ENCODE measurements around the gene LRRC25. TPM values are rescaled to one million over a fixed set of nuclear protein-coding genes. Genes with fewer than 3 reads are reported as not detected.
A peak's percentile ranks its signal among the peaks of the same experiment; 100 is the strongest.

Gene LRRC25
- total and polyA plus RNA-seq, 10 of the 15 experiments (the other 5 are each of a cell fraction or from before 2014, with no cell fraction given) = 0.38 to 2.9 (median 1.2) TPM

DNA sequence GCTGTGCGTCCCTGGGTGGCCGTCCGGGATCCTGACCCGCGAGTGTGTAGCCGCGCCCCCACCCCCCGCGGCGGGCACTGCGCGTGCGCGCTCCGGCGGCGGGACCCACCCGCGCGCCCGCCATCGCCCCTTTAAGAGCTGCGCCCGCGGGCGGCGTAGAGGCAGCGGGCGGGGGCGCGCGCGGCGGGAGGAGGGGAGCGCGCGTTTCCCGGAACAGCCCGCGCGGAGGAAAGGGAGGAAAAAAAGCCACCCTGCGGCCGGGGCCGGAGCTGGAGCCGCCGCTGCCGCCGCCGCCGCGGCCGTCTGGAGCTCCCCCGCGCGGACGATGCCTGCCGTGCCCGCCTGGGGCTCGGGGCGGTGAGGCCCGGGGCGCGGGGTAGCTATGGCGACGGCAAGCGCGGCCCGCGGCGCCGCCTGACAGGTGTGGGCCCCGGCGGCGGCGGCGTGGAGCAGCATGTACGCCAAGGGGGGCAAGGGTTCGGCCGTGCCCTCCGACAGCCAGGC, 21.8 kb upstream of the LRRC25 start, which contains the start of gene SSBP4 (continued):
- TF ChIP-seq, protein P1, sequence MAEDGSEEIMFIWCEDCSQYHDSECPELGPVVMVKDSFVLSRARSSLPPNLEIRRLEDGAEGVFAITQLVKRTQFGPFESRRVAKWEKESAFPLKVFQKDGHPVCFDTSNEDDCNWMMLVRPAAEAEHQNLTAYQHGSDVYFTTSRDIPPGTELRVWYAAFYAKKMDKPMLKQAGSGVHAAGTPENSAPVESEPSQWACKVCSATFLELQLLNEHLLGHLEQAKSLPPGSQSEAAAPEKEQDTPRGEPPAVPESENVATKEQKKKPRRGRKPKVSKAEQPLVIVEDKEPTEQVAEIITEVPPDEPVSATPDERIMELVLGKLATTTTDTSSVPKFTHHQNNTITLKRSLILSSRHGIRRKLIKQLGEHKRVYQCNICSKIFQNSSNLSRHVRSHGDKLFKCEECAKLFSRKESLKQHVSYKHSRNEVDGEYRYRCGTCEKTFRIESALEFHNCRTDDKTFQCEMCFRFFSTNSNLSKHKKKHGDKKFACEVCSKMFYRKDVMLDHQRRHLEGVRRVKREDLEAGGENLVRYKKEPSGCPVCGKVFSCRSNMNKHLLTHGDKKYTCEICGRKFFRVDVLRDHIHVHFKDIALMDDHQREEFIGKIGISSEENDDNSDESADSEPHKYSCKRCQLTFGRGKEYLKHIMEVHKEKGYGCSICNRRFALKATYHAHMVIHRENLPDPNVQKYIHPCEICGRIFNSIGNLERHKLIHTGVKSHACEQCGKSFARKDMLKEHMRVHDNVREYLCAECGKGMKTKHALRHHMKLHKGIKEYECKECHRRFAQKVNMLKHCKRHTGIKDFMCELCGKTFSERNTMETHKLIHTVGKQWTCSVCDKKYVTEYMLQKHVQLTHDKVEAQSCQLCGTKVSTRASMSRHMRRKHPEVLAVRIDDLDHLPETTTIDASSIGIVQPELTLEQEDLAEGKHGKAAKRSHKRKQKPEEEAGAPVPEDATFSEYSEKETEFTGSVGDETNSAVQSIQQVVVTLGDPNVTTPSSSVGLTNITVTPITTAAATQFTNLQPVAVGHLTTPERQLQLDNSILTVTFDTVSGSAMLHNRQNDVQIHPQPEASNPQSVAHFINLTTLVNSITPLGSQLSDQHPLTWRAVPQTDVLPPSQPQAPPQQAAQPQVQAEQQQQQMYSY (CRISPR knock-in tag; IDR thresholded peaks at IDR 0.05) = no peak
- no peak for TF ChIP-seq IRF4 (IDR thresholded peaks at IDR 0.05; ENCODE audit: low read depth, low read length)
- no peak for TF ChIP-seq PAX5 (IDR thresholded peaks at IDR 0.05; ENCODE audit: borderline replicate concordance, low read depth, low read length)
- TF ChIP-seq FOXM1 (IDR thresholded peaks at IDR 0.05; ENCODE audit: low read depth, low read length) = no peak
- TF ChIP-seq, protein P2, sequence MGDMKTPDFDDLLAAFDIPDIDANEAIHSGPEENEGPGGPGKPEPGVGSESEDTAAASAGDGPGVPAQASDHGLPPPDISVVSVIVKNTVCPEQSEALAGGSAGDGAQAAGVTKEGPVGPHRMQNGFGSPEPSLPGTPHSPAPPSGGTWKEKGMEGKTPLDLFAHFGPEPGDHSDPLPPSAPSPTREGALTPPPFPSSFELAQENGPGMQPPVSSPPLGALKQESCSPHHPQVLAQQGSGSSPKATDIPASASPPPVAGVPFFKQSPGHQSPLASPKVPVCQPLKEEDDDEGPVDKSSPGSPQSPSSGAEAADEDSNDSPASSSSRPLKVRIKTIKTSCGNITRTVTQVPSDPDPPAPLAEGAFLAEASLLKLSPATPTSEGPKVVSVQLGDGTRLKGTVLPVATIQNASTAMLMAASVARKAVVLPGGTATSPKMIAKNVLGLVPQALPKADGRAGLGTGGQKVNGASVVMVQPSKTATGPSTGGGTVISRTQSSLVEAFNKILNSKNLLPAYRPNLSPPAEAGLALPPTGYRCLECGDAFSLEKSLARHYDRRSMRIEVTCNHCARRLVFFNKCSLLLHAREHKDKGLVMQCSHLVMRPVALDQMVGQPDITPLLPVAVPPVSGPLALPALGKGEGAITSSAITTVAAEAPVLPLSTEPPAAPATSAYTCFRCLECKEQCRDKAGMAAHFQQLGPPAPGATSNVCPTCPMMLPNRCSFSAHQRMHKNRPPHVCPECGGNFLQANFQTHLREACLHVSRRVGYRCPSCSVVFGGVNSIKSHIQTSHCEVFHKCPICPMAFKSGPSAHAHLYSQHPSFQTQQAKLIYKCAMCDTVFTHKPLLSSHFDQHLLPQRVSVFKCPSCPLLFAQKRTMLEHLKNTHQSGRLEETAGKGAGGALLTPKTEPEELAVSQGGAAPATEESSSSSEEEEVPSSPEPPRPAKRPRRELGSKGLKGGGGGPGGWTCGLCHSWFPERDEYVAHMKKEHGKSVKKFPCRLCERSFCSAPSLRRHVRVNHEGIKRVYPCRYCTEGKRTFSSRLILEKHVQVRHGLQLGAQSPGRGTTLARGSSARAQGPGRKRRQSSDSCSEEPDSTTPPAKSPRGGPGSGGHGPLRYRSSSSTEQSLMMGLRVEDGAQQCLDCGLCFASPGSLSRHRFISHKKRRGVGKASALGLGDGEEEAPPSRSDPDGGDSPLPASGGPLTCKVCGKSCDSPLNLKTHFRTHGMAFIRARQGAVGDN (IDR thresholded peaks at IDR 0.05) = 0 out of 2 replicates have a peak, but pooled peaks have one; percentile 43
- TF ChIP-seq MEF2B (IDR thresholded peaks at IDR 0.05; ENCODE audit: partially characterized antibody, poor library complexity, severe bottlenecking) = no peak
- TF ChIP-seq, protein P3, sequence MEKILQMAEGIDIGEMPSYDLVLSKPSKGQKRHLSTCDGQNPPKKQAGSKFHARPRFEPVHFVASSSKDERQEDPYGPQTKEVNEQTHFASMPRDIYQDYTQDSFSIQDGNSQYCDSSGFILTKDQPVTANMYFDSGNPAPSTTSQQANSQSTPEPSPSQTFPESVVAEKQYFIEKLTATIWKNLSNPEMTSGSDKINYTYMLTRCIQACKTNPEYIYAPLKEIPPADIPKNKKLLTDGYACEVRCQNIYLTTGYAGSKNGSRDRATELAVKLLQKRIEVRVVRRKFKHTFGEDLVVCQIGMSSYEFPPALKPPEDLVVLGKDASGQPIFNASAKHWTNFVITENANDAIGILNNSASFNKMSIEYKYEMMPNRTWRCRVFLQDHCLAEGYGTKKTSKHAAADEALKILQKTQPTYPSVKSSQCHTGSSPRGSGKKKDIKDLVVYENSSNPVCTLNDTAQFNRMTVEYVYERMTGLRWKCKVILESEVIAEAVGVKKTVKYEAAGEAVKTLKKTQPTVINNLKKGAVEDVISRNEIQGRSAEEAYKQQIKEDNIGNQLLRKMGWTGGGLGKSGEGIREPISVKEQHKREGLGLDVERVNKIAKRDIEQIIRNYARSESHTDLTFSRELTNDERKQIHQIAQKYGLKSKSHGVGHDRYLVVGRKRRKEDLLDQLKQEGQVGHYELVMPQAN (conservative IDR thresholded peaks at IDR 0.05) = peak; percentile 92
- peak in 1 of 2 experiments; percentile 72; a peak in 1 of 3 replicates for TF ChIP-seq EGR1 (IDR thresholded peaks at IDR 0.05; ENCODE audit: borderline replicate concordance in 1 of 2, low read depth in 2 of 2, low read length in 2 of 2)
- no peak for TF ChIP-seq ATF7 (IDR thresholded peaks at IDR 0.05; ENCODE audit: low read depth)
- no peak for TF ChIP-seq RAD21 (IDR thresholded peaks at IDR 0.05; ENCODE audit: insufficient read depth, low read depth, low read length)
- TF ChIP-seq NFYA (IDR thresholded peaks at IDR 0.05; ENCODE audit: borderline replicate concordance, low read depth, low read length) = no peak
- TF ChIP-seq CREM (IDR thresholded peaks at IDR 0.05; ENCODE audit: low read depth) = no peak
- no peak for TF ChIP-seq SREBF2 (IDR thresholded peaks at IDR 0.05; ENCODE audit: low read length)
- TF ChIP-seq IKZF1 (conservative IDR thresholded peaks at IDR 0.05) = peak; percentile 98
- TF ChIP-seq YBX1 (IDR thresholded peaks at IDR 0.05) = no peak
- no peak for TF ChIP-seq KLF5 (IDR thresholded peaks at IDR 0.05; ENCODE audit: partially characterized antibody)
- peak in 1 of 2 experiments; percentile 57; a peak in 2 of 4 replicates for TF ChIP-seq BHLHE40 (IDR thresholded peaks at IDR 0.05; ENCODE audit: borderline replicate concordance in 1 of 2, low read depth in 2 of 2, low read length in 1 of 2)
- peak; percentile 92 for TF ChIP-seq LARP7 (IDR thresholded peaks at IDR 0.05)
- no peak for TF ChIP-seq ELK1 (IDR thresholded peaks at IDR 0.05; ENCODE audit: low read depth, low read length)
- no peak for TF ChIP-seq CHD2 (IDR thresholded peaks at IDR 0.05; ENCODE audit: borderline replicate concordance, low read depth, low read length)
